ENCODE data around the gene TANGO2. TPM values are rescaled to one million over a fixed set of nuclear protein-coding genes. Genes with fewer than 3 reads are reported as not detected.
"Not testable (repeated sequence)": the region's sequence is repeated elsewhere in the genome, so short reads cannot be mapped to it uniquely, and the experiment has no call there.

TANGO2 gene
- total and polyA plus RNA-seq, 9 of the 15 experiments (the other 6 are each of a cell fraction or from before 2014, with no cell fraction given) = 15.5 to 94.9 (median 70.1) TPM

DNA sequence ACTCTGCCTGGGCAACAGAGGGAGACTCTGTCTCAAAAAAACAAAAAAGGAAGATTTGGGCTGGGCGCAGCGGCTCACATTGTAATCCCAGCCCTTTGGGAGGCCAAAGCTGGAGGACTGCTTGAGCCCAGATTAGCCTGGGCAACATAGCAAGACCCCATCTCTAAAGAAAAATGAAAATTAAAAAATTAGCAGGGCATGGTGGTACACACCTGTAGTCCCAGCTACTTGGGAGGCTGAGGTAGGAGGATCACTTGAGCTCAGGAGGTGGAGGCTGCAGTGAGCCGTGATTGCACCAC is 46.4 kb downstream of the TANGO2 start:
- H3K4me2 ChIP-seq (ENCODE audit: insufficient read depth, low read length); in situ Hi-C loops (cut with MboI); H3K79me2 ChIP-seq (ENCODE audit: control insufficient read depth, insufficient read depth, low read length); H2AFZ ChIP-seq (ENCODE audit: low read depth, low read length); H3K9ac ChIP-seq (ENCODE audit: insufficient read depth in 1 of 2, low read depth in 2 of 2, low read length in 2 of 2); BruUV-seq (replicated peaks); intact Hi-C loops (cut with micrococcal nuclease); H3K9me3 ChIP-seq (replicated peaks; ENCODE audit: control insufficient read depth, insufficient read depth, low read depth, low read length); DNase-seq (ENCODE audit: extremely low read depth in 1 of 4, low spot score in 3 of 4); ATAC-seq; H3K27ac ChIP-seq (ENCODE audit: extremely low read depth, low read depth, low read length); FAIRE-seq; CTCF ChIA-PET (ENCODE audit: low intra/inter-chr PET ratio); H3K27me3 ChIP-seq (ENCODE audit: control insufficient read depth in 2 of 2, insufficient read depth in 2 of 2, low read length in 2 of 2); H3K4me3 ChIP-seq; H3K9me1 ChIP-seq (ENCODE audit: control insufficient read depth, insufficient read depth, low read length): not testable (repeated sequence)
- TF ChIP-seq SMARCA5 (IDR thresholded peaks at IDR 0.05) (peak; percentile 75), POLR2B (IDR thresholded peaks at IDR 0.05; ENCODE audit: low read depth, partially characterized antibody) (peak; percentile 45), SMC3 (conservative IDR thresholded peaks at IDR 0.05; ENCODE audit: insufficient read depth, low read depth, low read length) (0 out of 2 replicates have a peak, but pooled peaks have one; percentile 25), CEBPB (tag; IDR thresholded peaks at IDR 0.05) (0 out of 2 replicates have a peak, but pooled peaks have one; percentile 37), TCF7 (IDR thresholded peaks at IDR 0.05; ENCODE audit: borderline replicate concordance) (peak; percentile 33; the same call in 1 of the 2 replicates), BCOR (IDR thresholded peaks at IDR 0.05) (peak; percentile 80), POLR2G (IDR thresholded peaks at IDR 0.05; ENCODE audit: low read depth, low read length) (peak; percentile 20; the same call in 1 of the 2 replicates), ARNT (IDR thresholded peaks at IDR 0.05) (0 out of 4 replicates have a peak, but pooled peaks of 1 of the 2 experiments have one; percentile 18), PTBP1 (IDR thresholded peaks at IDR 0.05; ENCODE audit: low read depth, low read length) (0 out of 2 replicates have a peak, but pooled peaks have one; percentile 49), ZNF253 (CRISPR knock-in tag; conservative IDR thresholded peaks at IDR 0.05) (0 out of 2 replicates have a peak, but pooled peaks have one; percentile 44), POLR2A (conservative IDR thresholded peaks at IDR 0.05) (peak; percentile 34; the same call in 1 of the 2 replicates), KDM4B (IDR thresholded peaks at IDR 0.05; ENCODE audit: borderline replicate concordance in 2 of 2, low read depth in 1 of 2) (0 out of 4 replicates have a peak, but pooled peaks of 1 of the 2 experiments have one; percentile 49)
- peaks cover 27% of the 10 kb centered on the region; the same call in 2 of the 3 replicates for H3K36me3 ChIP-seq (ENCODE audit: control insufficient read depth, insufficient read depth, low read length)
- WGBS (ENCODE audit: insufficient coverage, low coverage, missing lambda C conversion rate) = 92% methylated on average over 3 of the region's 3 CpGs
- POLR2A ChIA-PET = interaction anchor here (1.2 to 7.0 kb wide), 4 partner anchors 7 to 22 kb away, joined by 4 to 77 read pairs (median 4); no protein-coding TSS in a partner anchor
- 0 out of 2 replicates have a peak, but pooled peaks cover 12% of the 10 kb centered on the region for H4K20me1 ChIP-seq (replicated peaks; ENCODE audit: control insufficient read depth, insufficient read depth, low read length)
- peaks cover 27 to 53% of the 10 kb centered on the region in 2 experiments for H3K4me1 ChIP-seq (replicated peaks in 1 of 2; ENCODE audit: control insufficient read depth in 2 of 2, insufficient read depth in 2 of 2, low read length in 2 of 2)

Measured in K562 (cell line).